HEK293 (cell line): ENCODE data around the gene SLC22A31.

Source experiments
- GLI2 ChIP-seq: fragments of 450-650 bp; formaldehyde crosslinking; IDR thresholded peaks from 2 replicates; pipeline ENCODE4; 2017; ENCODE audit warnings: missing biosample characterization, missing genetic modification characterization, low read depth, borderline replicate concordance
- KLF10 ChIP-seq: fragments of 450-650 bp; IDR thresholded peaks from 2 replicates; pipeline ENCODE4 v1.5.1; 2018; ENCODE audit warnings: missing biosample characterization, mild to moderate bottlenecking, missing genetic modification characterization
- KLF8 ChIP-seq: fragments of 450-650 bp; formaldehyde crosslinking; IDR thresholded peaks from 2 replicates; pipeline ENCODE4 v1.5.1; 2016; ENCODE audit warnings: missing biosample characterization, missing genetic modification characterization
- SCRT2 ChIP-seq: fragments of 450-650 bp; formaldehyde crosslinking; IDR thresholded peaks from 2 replicates; pipeline ENCODE4 v1.5.1; 2016; ENCODE audit warnings: missing biosample characterization, missing genetic modification characterization
- ZBTB20 ChIP-seq: fragments of 450-650 bp; formaldehyde crosslinking; IDR thresholded peaks from 2 replicates; pipeline ENCODE4 v1.5.1; 2016; ENCODE audit warnings: missing biosample characterization, missing genetic modification characterization
- ZBTB7A ChIP-seq: fragments of 450-650 bp; formaldehyde crosslinking; IDR thresholded peaks from 2 replicates; pipeline ENCODE4 v1.5.1; 2016; ENCODE audit warnings: low read depth, missing biosample characterization, missing genetic modification characterization
- ZNF132 ChIP-seq: fragments of 450-650 bp; formaldehyde crosslinking; IDR thresholded peaks from 2 replicates; pipeline ENCODE4 v1.5.1; 2017; ENCODE audit warnings: missing biosample characterization, missing genetic modification characterization, borderline replicate concordance
- ZNF138 ChIP-seq: fragments of 450-650 bp; formaldehyde crosslinking; IDR thresholded peaks from 2 replicates; pipeline ENCODE4 v1.5.1; 2016; ENCODE audit warnings: missing biosample characterization, missing genetic modification characterization, borderline replicate concordance
- ZNF169 ChIP-seq: fragments of 450-650 bp; formaldehyde crosslinking; IDR thresholded peaks from 2 replicates; pipeline ENCODE4 v1.5.1; 2016; ENCODE audit warnings: missing biosample characterization, missing genetic modification characterization
- ZNF223 ChIP-seq: fragments of 450-650 bp; formaldehyde crosslinking; IDR thresholded peaks from 2 replicates; pipeline ENCODE4 v1.5.1; 2016; ENCODE audit warnings: missing biosample characterization, missing genetic modification characterization
- ZNF292 ChIP-seq: fragments of 450-650 bp; formaldehyde crosslinking; IDR thresholded peaks from 2 replicates; pipeline ENCODE4 v1.5.1; 2016; ENCODE audit warnings: low read depth, missing biosample characterization, missing genetic modification characterization, borderline replicate concordance
- ZNF501 ChIP-seq: fragments of 450-650 bp; formaldehyde crosslinking; IDR thresholded peaks from 2 replicates; pipeline ENCODE4 v1.5.1; 2016; ENCODE audit warnings: missing biosample characterization, missing genetic modification characterization
- ZNF514 ChIP-seq: fragments of 450-650 bp; formaldehyde crosslinking; IDR thresholded peaks from 2 replicates; pipeline ENCODE4 v1.5.1; 2016; ENCODE audit warnings: missing biosample characterization, missing genetic modification characterization
- ZNF548 ChIP-seq: fragments of 450-650 bp; formaldehyde crosslinking; IDR thresholded peaks from 2 replicates; pipeline ENCODE4 v1.5.1; 2016; ENCODE audit warnings: missing biosample characterization, missing genetic modification characterization
- ZNF560 ChIP-seq: fragments of 450-650 bp; formaldehyde crosslinking; IDR thresholded peaks from 2 replicates; pipeline ENCODE4 v1.5.1; 2017; ENCODE audit warnings: missing biosample characterization, missing genetic modification characterization, borderline replicate concordance
- ZNF571 ChIP-seq: fragments of 450-650 bp; formaldehyde crosslinking; IDR thresholded peaks from 2 replicates; pipeline ENCODE4 v1.5.0; 2017; ENCODE audit warnings: missing biosample characterization, missing genetic modification characterization
- ZNF596 ChIP-seq: fragments of 450-650 bp; IDR thresholded peaks from 2 replicates; pipeline ENCODE4 v1.5.0; 2018; ENCODE audit warnings: missing biosample characterization, mild to moderate bottlenecking, missing genetic modification characterization, moderate library complexity
- ZNF629 ChIP-seq: fragments of 450-650 bp; formaldehyde crosslinking; IDR thresholded peaks from 2 replicates; pipeline ENCODE4 v1.5.1; 2017; ENCODE audit warnings: missing biosample characterization, missing genetic modification characterization
- ZNF670 ChIP-seq: fragments of 450-650 bp; formaldehyde crosslinking; IDR thresholded peaks from 2 replicates; pipeline ENCODE4 v1.5.1; 2016; ENCODE audit warnings: missing biosample characterization, missing genetic modification characterization, low read depth
- ZNF677 ChIP-seq: fragments of 450-650 bp; IDR thresholded peaks from 2 replicates; pipeline ENCODE4 v1.5.0; 2018; ENCODE audit warnings: missing biosample characterization, mild to moderate bottlenecking, missing genetic modification characterization, moderate library complexity
- ZNF768 ChIP-seq: fragments of 450-650 bp; formaldehyde crosslinking; IDR thresholded peaks from 2 replicates; pipeline ENCODE4 v1.5.1; 2018; ENCODE audit warnings: missing biosample characterization, mild to moderate bottlenecking, missing genetic modification characterization
- ZSCAN16 ChIP-seq: fragments of 450-650 bp; formaldehyde crosslinking; IDR thresholded peaks from 2 replicates; pipeline ENCODE4 v1.5.1; 2016; ENCODE audit warnings: missing biosample characterization, missing genetic modification characterization
- ZSCAN23 ChIP-seq: fragments of 450-650 bp; formaldehyde crosslinking; IDR thresholded peaks from 2 replicates; pipeline ENCODE4 v1.5.1; 2016; ENCODE audit warnings: missing biosample characterization, missing genetic modification characterization
- ZXDB ChIP-seq: fragments of 450-650 bp; formaldehyde crosslinking; IDR thresholded peaks from 2 replicates; pipeline ENCODE4 v1.5.1; 2016; ENCODE audit warnings: missing biosample characterization, missing genetic modification characterization
- TF ChIP-seq, protein P1 (sequence below): fragments of 450-650 bp; IDR thresholded peaks from 2 replicates; pipeline ENCODE4 v1.5.1; 2018; ENCODE audit warnings: missing biosample characterization, missing genetic modification characterization
- TF ChIP-seq, protein P2 (sequence below): fragments of 450-650 bp; formaldehyde crosslinking; IDR thresholded peaks from 2 replicates; pipeline ENCODE4 v1.5.1; 2017; ENCODE audit warnings: missing biosample characterization, missing genetic modification characterization
- TF ChIP-seq, protein P3 (sequence below): fragments of 450-650 bp; formaldehyde crosslinking; IDR thresholded peaks from 2 replicates; pipeline ENCODE4 v1.5.1; 2016; ENCODE audit warnings: missing biosample characterization, missing genetic modification characterization
- TF ChIP-seq, protein P4 (sequence below): fragments of 450-650 bp; formaldehyde crosslinking; IDR thresholded peaks from 2 replicates; pipeline ENCODE4 v1.5.1; 2016; ENCODE audit warnings: missing biosample characterization, missing genetic modification characterization, low read depth
- TF ChIP-seq, protein P5 (sequence below): fragments of 450-650 bp; formaldehyde crosslinking; IDR thresholded peaks from 2 replicates; pipeline ENCODE4 v1.5.1; 2017; ENCODE audit warnings: missing biosample characterization, mild to moderate bottlenecking, missing genetic modification characterization, moderate library complexity
- TF ChIP-seq, protein P6 (sequence below): fragments of 450-650 bp; formaldehyde crosslinking; IDR thresholded peaks from 2 replicates; pipeline ENCODE4 v1.5.1; 2016; ENCODE audit warnings: missing biosample characterization, missing genetic modification characterization

The SLC22A31 gene

DNA sequence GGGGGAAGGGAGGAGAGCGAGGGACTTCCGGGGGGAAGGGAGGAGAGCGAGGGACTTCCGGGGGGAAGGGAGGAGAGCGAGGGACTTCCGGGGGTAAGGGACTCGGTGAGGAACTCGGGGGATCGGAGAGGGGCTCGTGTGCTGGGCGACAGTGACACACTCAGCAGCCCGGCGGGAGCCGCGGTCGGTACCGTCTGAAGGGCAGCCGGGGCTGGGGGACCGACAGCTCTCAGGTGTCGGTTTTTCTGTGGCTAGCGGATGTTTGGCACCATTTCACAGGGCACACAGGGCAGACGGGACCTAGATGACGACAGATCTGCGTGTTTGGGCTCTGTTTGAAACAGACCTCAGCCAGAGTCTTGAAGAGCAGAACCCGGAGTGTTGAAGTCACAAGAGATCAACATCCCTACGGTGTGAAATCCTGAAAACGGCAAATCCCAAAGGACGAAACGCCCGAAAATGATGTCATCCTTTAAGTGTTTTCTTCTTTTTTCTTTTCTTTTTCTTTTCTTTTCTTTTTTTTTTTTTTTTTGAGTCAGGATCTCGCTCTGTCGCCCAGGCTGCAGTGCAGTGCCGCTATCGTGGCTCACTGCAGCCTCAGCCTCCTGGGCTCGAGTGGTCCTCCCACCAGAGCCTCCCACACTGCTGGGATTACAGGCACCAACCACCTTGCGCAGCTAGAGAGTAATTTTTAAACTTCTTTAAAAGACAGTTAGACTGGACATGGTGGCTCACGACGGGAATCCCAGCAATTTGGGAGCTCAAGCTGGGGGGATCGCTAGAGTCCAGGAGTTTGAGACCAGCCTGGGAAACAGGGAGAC is 41.1 kb upstream of the SLC22A31 start (continued):
- TF ChIP-seq ZXDB (tag by site-specific recombination) (peak; percentile 55), ZNF670 (tag by site-specific recombination) (no peak), ZNF596 (tag by site-specific recombination) (0 out of 2 replicates have a peak, but pooled peaks have one; percentile 0), ZBTB20 (no peak), ZNF501 (no peak), ZNF560 (no peak), ZNF132 (tag by site-specific recombination) (no peak), ZNF169 (tag by site-specific recombination) (no peak), ZNF571 (tag by site-specific recombination) (no peak), ZNF629 (tag by site-specific recombination) (peak; percentile 92), SCRT2 (no peak), KLF8 (no peak), ZNF223 (tag by site-specific recombination) (no peak), ZNF138 (no peak), ZSCAN16 (tag by site-specific recombination) (no peak), GLI2 (tag by site-specific recombination) (no peak), ZNF292 (tag by site-specific recombination) (no peak), ZNF548 (no peak), ZNF768 (tag by site-specific recombination) (peak; percentile 62; the same call in 1 of the 2 replicates), ZNF677 (tag by site-specific recombination) (no peak), KLF10 (tag by site-specific recombination) (no peak), ZNF514 (tag by site-specific recombination) (no peak), ZBTB7A (tag by site-specific recombination) (no peak), ZSCAN23 (no peak)
- TF ChIP-seq, protein P1, sequence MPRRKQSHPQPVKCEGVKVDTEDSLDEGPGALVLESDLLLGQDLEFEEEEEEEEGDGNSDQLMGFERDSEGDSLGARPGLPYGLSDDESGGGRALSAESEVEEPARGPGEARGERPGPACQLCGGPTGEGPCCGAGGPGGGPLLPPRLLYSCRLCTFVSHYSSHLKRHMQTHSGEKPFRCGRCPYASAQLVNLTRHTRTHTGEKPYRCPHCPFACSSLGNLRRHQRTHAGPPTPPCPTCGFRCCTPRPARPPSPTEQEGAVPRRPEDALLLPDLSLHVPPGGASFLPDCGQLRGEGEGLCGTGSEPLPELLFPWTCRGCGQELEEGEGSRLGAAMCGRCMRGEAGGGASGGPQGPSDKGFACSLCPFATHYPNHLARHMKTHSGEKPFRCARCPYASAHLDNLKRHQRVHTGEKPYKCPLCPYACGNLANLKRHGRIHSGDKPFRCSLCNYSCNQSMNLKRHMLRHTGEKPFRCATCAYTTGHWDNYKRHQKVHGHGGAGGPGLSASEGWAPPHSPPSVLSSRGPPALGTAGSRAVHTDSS (tag by site-specific recombination) = no peak
- TF ChIP-seq, protein P2, sequence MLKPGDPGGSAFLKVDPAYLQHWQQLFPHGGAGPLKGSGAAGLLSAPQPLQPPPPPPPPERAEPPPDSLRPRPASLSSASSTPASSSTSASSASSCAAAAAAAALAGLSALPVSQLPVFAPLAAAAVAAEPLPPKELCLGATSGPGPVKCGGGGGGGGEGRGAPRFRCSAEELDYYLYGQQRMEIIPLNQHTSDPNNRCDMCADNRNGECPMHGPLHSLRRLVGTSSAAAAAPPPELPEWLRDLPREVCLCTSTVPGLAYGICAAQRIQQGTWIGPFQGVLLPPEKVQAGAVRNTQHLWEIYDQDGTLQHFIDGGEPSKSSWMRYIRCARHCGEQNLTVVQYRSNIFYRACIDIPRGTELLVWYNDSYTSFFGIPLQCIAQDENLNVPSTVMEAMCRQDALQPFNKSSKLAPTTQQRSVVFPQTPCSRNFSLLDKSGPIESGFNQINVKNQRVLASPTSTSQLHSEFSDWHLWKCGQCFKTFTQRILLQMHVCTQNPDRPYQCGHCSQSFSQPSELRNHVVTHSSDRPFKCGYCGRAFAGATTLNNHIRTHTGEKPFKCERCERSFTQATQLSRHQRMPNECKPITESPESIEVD = no peak
- TF ChIP-seq, protein P3, sequence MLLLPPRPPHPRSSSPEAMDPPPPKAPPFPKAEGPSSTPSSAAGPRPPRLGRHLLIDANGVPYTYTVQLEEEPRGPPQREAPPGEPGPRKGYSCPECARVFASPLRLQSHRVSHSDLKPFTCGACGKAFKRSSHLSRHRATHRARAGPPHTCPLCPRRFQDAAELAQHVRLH = no peak
- TF ChIP-seq, protein P4, sequence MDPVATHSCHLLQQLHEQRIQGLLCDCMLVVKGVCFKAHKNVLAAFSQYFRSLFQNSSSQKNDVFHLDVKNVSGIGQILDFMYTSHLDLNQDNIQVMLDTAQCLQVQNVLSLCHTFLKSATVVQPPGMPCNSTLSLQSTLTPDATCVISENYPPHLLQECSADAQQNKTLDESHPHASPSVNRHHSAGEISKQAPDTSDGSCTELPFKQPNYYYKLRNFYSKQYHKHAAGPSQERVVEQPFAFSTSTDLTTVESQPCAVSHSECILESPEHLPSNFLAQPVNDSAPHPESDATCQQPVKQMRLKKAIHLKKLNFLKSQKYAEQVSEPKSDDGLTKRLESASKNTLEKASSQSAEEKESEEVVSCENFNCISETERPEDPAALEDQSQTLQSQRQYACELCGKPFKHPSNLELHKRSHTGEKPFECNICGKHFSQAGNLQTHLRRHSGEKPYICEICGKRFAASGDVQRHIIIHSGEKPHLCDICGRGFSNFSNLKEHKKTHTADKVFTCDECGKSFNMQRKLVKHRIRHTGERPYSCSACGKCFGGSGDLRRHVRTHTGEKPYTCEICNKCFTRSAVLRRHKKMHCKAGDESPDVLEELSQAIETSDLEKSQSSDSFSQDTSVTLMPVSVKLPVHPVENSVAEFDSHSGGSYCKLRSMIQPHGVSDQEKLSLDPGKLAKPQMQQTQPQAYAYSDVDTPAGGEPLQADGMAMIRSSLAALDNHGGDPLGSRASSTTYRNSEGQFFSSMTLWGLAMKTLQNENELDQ (tag by site-specific recombination) = no peak
- TF ChIP-seq, protein P5, sequence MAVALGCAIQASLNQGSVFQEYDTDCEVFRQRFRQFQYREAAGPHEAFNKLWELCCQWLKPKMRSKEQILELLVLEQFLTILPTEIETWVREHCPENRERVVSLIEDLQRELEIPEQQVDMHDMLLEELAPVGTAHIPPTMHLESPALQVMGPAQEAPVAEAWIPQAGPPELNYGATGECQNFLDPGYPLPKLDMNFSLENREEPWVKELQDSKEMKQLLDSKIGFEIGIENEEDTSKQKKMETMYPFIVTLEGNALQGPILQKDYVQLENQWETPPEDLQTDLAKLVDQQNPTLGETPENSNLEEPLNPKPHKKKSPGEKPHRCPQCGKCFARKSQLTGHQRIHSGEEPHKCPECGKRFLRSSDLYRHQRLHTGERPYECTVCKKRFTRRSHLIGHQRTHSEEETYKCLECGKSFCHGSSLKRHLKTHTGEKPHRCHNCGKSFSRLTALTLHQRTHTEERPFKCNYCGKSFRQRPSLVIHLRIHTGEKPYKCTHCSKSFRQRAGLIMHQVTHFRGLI (tag by site-specific recombination) = no peak; the same call in 1 of the 2 replicates
- TF ChIP-seq, protein P6, sequence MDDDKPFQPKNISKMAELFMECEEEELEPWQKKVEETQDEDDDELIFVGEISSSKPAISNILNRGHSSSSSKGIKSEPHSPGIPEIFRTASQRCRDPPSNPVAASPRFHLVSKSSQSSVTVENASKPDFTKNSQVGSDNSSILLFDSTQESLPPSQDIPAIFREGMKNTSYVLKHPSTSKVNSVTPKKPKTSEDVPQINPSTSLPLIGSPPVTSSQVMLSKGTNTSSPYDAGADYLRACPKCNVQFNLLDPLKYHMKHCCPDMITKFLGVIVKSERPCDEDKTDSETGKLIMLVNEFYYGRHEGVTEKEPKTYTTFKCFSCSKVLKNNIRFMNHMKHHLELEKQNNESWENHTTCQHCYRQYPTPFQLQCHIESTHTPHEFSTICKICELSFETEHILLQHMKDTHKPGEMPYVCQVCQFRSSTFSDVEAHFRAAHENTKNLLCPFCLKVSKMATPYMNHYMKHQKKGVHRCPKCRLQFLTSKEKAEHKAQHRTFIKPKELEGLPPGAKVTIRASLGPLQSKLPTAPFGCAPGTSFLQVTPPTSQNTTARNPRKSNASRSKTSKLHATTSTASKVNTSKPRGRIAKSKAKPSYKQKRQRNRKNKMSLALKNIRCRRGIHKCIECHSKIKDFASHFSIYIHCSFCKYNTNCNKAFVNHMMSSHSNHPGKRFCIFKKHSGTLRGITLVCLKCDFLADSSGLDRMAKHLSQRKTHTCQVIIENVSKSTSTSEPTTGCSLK (tag by site-specific recombination) = no peak
